SK-N-SH (cell line): ENCODE results near the gene SLC7A6OS.

ENCODE experiments used
- EP300 ChIP-seq, 2 experiments: IDR thresholded peaks; 2 replicates each; pipeline versions ENCODE4 v1.4.0 to v1.6.1; 2012; ENCODE audit warnings: borderline replicate concordance in 1 of 2, low read depth in 1 of 2, low read length in 1 of 2
- EZH2phosphoT487 ChIP-seq: fragments of 200-600 bp; sonication (generic); IDR thresholded peaks from 2 replicates; pipeline ENCODE4 v1.6.1; 2017; ENCODE audit warnings: low read depth, mixed run types, mild to moderate bottlenecking, antibody characterized with exemption, moderate library complexity, borderline replicate concordance
- GABPA ChIP-seq: IDR thresholded peaks from 2 replicates; pipeline ENCODE4 v1.4.0; 2012; ENCODE audit warnings: low read depth, mild to moderate bottlenecking
- MXI1 ChIP-seq: IDR thresholded peaks from 2 replicates; pipeline ENCODE4 v1.6.1; 2012; ENCODE audit warnings: mild to moderate bottlenecking, low read depth, low read length, improper control_type of control experiment
- POLR2AphosphoS5 ChIP-seq: IDR thresholded peaks from 2 replicates; pipeline ENCODE4 v1.6.1; 2012; ENCODE audit warnings: low read depth, low read length
- RFX5 ChIP-seq: IDR thresholded peaks from 2 replicates; pipeline ENCODE4 v1.6.1; 2012; ENCODE audit warnings: mild to moderate bottlenecking, improper control_type of control experiment, low read length
- TAF1 ChIP-seq: IDR thresholded peaks from 2 replicates; pipeline ENCODE4 v1.6.1; 2012; ENCODE audit warnings: low read depth, mild to moderate bottlenecking, low read length, moderate library complexity, borderline replicate concordance
- YY1 ChIP-seq: IDR thresholded peaks from 2 replicates; pipeline ENCODE4 v1.4.0; 2012; ENCODE audit warnings: low read depth, mild to moderate bottlenecking
- TF ChIP-seq, protein P1 (sequence below): fragments of 200-600 bp; sonication (generic); IDR thresholded peaks from 2 replicates; pipeline ENCODE4 v1.6.1; 2017; ENCODE audit warnings: antibody characterized with exemption, mild to moderate bottlenecking, moderate library complexity
- TF ChIP-seq, protein P2 (sequence below): IDR thresholded peaks from 2 replicates; pipeline ENCODE4 v1.4.0; 2012; ENCODE audit warnings: low read depth, borderline replicate concordance

DNA sequence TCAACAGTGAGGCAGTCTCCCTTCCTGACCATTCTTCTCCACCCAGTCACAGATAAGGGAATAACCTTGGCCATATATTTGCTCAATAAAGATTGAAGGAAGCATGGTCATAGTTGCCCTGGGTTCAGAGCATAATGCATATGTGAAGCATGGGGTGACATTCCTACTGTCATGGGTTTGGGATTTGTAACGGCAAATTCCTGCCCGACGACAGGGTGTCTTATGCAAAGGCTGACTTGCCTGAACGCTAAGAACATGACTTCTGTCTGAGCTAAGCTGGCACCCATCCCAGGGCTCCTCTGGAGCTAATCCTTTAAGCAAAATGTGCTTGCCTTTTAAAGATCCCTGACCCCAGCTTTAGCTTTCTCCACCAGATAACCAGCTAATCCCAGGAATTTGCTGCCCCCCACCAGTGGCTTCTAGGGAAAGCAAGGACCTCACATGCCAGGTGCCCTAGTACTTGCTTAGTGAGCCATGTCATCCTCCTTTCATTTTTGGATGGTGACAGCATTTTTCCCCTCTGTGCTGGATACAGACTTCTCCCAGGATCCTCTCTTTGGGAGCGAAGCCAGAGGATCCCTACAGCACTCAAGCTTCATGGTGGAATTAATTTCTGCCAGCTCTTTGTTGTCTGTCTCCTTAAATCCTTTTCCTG lies 11.7 kb downstream of the SLC7A6OS start:
- TF ChIP-seq YY1 = no peak
- TF ChIP-seq, protein P1, sequence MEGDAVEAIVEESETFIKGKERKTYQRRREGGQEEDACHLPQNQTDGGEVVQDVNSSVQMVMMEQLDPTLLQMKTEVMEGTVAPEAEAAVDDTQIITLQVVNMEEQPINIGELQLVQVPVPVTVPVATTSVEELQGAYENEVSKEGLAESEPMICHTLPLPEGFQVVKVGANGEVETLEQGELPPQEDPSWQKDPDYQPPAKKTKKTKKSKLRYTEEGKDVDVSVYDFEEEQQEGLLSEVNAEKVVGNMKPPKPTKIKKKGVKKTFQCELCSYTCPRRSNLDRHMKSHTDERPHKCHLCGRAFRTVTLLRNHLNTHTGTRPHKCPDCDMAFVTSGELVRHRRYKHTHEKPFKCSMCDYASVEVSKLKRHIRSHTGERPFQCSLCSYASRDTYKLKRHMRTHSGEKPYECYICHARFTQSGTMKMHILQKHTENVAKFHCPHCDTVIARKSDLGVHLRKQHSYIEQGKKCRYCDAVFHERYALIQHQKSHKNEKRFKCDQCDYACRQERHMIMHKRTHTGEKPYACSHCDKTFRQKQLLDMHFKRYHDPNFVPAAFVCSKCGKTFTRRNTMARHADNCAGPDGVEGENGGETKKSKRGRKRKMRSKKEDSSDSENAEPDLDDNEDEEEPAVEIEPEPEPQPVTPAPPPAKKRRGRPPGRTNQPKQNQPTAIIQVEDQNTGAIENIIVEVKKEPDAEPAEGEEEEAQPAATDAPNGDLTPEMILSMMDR = no peak
- no peak for TF ChIP-seq TAF1
- no peak for TF ChIP-seq EZH2phosphoT487
- no peak for TF ChIP-seq POLR2AphosphoS5
- TF ChIP-seq GABPA = no peak
- no peak for TF ChIP-seq RFX5
- no peak for TF ChIP-seq EP300 (IDR thresholded peaks at IDR 0.05; ENCODE audit: borderline replicate concordance in 1 of 2, low read depth in 1 of 2, low read length in 1 of 2)
- TF ChIP-seq, protein P2, sequence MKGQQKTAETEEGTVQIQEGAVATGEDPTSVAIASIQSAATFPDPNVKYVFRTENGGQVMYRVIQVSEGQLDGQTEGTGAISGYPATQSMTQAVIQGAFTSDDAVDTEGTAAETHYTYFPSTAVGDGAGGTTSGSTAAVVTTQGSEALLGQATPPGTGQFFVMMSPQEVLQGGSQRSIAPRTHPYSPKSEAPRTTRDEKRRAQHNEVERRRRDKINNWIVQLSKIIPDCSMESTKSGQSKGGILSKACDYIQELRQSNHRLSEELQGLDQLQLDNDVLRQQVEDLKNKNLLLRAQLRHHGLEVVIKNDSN = no peak
- TF ChIP-seq MXI1 = no peak
